Measurements from ENCODE around the gene LDLRAD4. TPM values are rescaled to one million over a fixed set of nuclear protein-coding genes. Genes with fewer than 3 reads are reported as not detected.

The LDLRAD4 gene
- total RNA-seq, 4 donors from 2014 or later, result 23.9 to 38.3 (median 27.0) TPM

GRCh38 chr18:13481331-13481730, 262.8 kb downstream of the LDLRAD4 start:
- ATAC-seq (ENCODE audit: low FRiP score), result no peak
- no peak for DNase-seq (ENCODE audit: low spot score)
- no peak for TF ChIP-seq CTCF (IDR thresholded peaks at IDR 0.05)

- TF ChIP-seq CTCF (IDR thresholded peaks at IDR 0.05), result no peak
- DNase-seq (ENCODE audit: low spot score), result no peak
- no peak for ATAC-seq (ENCODE audit: low FRiP score)
Observed at GRCh38 chr18:13481820-13482617, 263.5 kb downstream of the LDLRAD4 start.

- DNase-seq (ENCODE audit: low spot score), result no peak
- ATAC-seq (ENCODE audit: low FRiP score), result no peak
- TF ChIP-seq CTCF (IDR thresholded peaks at IDR 0.05), result no peak
Observed at GRCh38 chr18:13482618-13482945, 264.0 kb downstream of the LDLRAD4 start.

- DNase-seq (ENCODE audit: low spot score), result no peak
- no peak for TF ChIP-seq CTCF (IDR thresholded peaks at IDR 0.05)
Observed at GRCh38 chr18:13483316-13484270, 265.0 kb downstream of the LDLRAD4 start.

GRCh38 chr18:13485182-13485581, 266.6 kb downstream of the LDLRAD4 start:
- TF ChIP-seq CTCF (IDR thresholded peaks at IDR 0.05), result no peak
- no peak for ATAC-seq (ENCODE audit: low FRiP score)
- no peak for DNase-seq (ENCODE audit: low spot score)

More at GRCh38 chr18:13483316-13484270, 265.0 kb downstream of the LDLRAD4 start:
- no peak for ATAC-seq (ENCODE audit: low FRiP score)

GRCh38 chr18:13485604-13486003, 267.0 kb downstream of the LDLRAD4 start:
- ATAC-seq (ENCODE audit: low FRiP score) (no peak), DNase-seq (ENCODE audit: low spot score) (no peak)
- TF ChIP-seq CTCF (IDR thresholded peaks at IDR 0.05), result no peak
